BJ (cell line): ENCODE data around the gene SNRPA1. TPM values are rescaled to one million over a fixed set of nuclear protein-coding genes. Genes with fewer than 3 reads are reported as not detected.

Experiments used
- CTCF ChIA-PET: fragments of 350-600 bp; formaldehyde crosslinking; extraction: SDS; loops from one replicate; lab custom pipeline; 2021; ENCODE audit warnings: antibody characterized with exemption, inconsistent platforms; lab: Yijun Ruan, JAX
- POLR2A ChIA-PET: fragments of 300-600 bp; sonication (Branson Sonifier 250); formaldehyde crosslinking; extraction: SDS; loops from one replicate; lab custom pipeline; 2021; ENCODE audit warnings: antibody characterized with exemption; lab: Charles Lee
- DNase-seq: peaks from one replicate; pipeline ENCODE4 v3.0.0-alpha.2; 2011; ENCODE audit warnings: low read depth
- H3K27me3 ChIP-seq: 2 replicates; pipeline ENCODE4 v1.6.0; 2011; ENCODE audit warnings: low read length; ENCODE audit not compliant: control insufficient read depth, insufficient read depth
- H3K36me3 ChIP-seq: 2 replicates; pipeline ENCODE4 v1.5.1; 2011; ENCODE audit warnings: low read length; ENCODE audit not compliant: control insufficient read depth, insufficient read depth
- H3K4me3 ChIP-seq: 2 replicates; pipeline ENCODE4 v1.5.1; 2011; ENCODE audit warnings: low read depth, mild to moderate bottlenecking, control low read depth, low read length
- CTCF ChIP-seq: IDR thresholded peaks from 2 replicates; pipeline ENCODE4 v1.5.1; 2011; ENCODE audit warnings: low read depth, mild to moderate bottlenecking, control low read depth, inconsistent platforms, low read length, moderate library complexity; ENCODE audit not compliant: insufficient read depth
- polyA plus RNA-seq: library from polyadenylated mRNA; depleted of rRNA; stranded (reverse); fragments of >200 nt; gene quantifications from 2 replicates; pipeline ENCODE4 v1.2.3, GENCODE V29; 2011

Gene SNRPA1
- polyA plus RNA-seq, 1 experiment: 27.0 TPM

- H3K4me3 ChIP-seq: no peak overlapping the region
- no peak for DNase-seq
- H3K36me3 ChIP-seq: no peaks in the 10 kb centered on the region
- TF ChIP-seq CTCF: no peak
- ChIA-PET POLR2A (no interaction called here), CTCF (no interaction called here)
- peaks cover 4% of the 10 kb centered on the region for H3K27me3 ChIP-seq
Observed at GRCh38 chr15:101332061-101332467, 37.0 kb upstream of the SNRPA1 start.

GRCh38 chr15:101329867-101330380 is 34.9 kb upstream of the SNRPA1 start:
- CTCF ChIA-PET: no interaction called here
- no peak for DNase-seq
- H3K36me3 ChIP-seq: no peaks in the 10 kb centered on the region
- H3K27me3 ChIP-seq: peaks cover 4% of the 10 kb centered on the region
- POLR2A ChIA-PET: no interaction called here
- H3K4me3 ChIP-seq: no peak overlapping the region
- TF ChIP-seq CTCF: no peak

GRCh38 chr15:101329309-101329863 is 34.3 kb upstream of the SNRPA1 start:
- H3K27me3 ChIP-seq: peaks cover 4% of the 10 kb centered on the region
- ChIA-PET POLR2A (no interaction called here), CTCF (no interaction called here)
- no peak for TF ChIP-seq CTCF
- DNase-seq: no peak
- no peaks in the 10 kb centered on the region for H3K36me3 ChIP-seq
- no peak overlapping the region for H3K4me3 ChIP-seq

- H3K4me3 ChIP-seq: no peak overlapping the region
- ChIA-PET POLR2A (no interaction called here), CTCF (interaction anchor here (0.5 kb wide), 1 partner anchor 24 kb away, joined by 3 read pairs; no protein-coding TSS in a partner anchor)
- no peak for DNase-seq
- H3K36me3 ChIP-seq: no peaks in the 10 kb centered on the region
- peaks cover 4% of the 10 kb centered on the region for H3K27me3 ChIP-seq
- TF ChIP-seq CTCF: no peak
Observed at GRCh38 chr15:101328001-101328400, 33.0 kb upstream of the SNRPA1 start.

GRCh38 chr15:101327147-101327740 is 32.2 kb upstream of the SNRPA1 start:
- TF ChIP-seq CTCF: no peak
- no peak for DNase-seq
- Histone ChIP-seq H3K36me3 (no peaks in the 10 kb centered on the region), H3K27me3 (peaks cover 4% of the 10 kb centered on the region), H3K4me3 (no peak overlapping the region)
- POLR2A ChIA-PET: no interaction called here
- CTCF ChIA-PET: interaction anchor here (0.6 kb wide), 1 partner anchor 17 kb away, joined by 3 read pairs; no protein-coding TSS in a partner anchor
